Embryonic facial prominence (tissue), 1 donor: Measurements from ENCODE around the gene NDUFAF7.
"Not testable (repeated sequence)": the region's sequence is repeated elsewhere in the genome, so short reads cannot be mapped to it uniquely, and the experiment has no call there.

Experiments
- DNase-seq: peaks from one replicate; pipeline ENCODE4 v3.0.0-alpha.2; 2016; ENCODE audit errors: extremely low spot score

Gene NDUFAF7

GRCh38 chr2:37231241-37232130, at the start of gene NDUFAF7, which contains the start of gene CEBPZ:
Gene NDUFAF7, plus strand, starts transcription at chr2:37231658. Its CDS starts 48 bp downstream, at chr2:37231706.
Gene CEBPZ, minus strand, starts transcription at chr2:37231596. Its CDS starts 29 bp downstream, at chr2:37231567.
- DNase-seq: peak; percentile 87

GRCh38 chr2:37181726-37182684, 49.5 kb upstream of the NDUFAF7 start:
- DNase-seq: no peak

DNA sequence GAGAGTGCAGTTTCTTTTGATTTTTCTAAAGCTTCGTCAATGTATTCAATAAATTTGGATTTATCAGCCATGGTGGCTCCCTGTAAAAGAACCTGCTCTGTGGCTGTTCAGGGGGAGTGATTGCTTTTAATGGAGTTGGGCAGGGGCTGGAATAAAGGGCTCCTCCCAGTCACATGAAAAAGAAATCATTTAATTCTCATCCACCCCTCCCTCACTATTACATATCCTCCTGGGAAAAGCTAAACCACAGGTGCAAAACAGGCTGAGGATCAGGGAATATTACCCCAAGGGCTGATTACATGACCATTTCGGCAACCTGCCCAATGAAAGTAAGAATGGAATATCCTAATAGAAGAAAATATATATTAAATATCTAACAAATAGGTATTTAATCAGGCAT, 42.9 kb upstream of the NDUFAF7 start, which contains the start of gene SULT6B1:
SULT6B1 (minus strand) TSS at position 101 of the 400 bp plus-strand sequence; CDS start at position 71, 30 bp downstream.
- DNase-seq: no peak

DNA sequence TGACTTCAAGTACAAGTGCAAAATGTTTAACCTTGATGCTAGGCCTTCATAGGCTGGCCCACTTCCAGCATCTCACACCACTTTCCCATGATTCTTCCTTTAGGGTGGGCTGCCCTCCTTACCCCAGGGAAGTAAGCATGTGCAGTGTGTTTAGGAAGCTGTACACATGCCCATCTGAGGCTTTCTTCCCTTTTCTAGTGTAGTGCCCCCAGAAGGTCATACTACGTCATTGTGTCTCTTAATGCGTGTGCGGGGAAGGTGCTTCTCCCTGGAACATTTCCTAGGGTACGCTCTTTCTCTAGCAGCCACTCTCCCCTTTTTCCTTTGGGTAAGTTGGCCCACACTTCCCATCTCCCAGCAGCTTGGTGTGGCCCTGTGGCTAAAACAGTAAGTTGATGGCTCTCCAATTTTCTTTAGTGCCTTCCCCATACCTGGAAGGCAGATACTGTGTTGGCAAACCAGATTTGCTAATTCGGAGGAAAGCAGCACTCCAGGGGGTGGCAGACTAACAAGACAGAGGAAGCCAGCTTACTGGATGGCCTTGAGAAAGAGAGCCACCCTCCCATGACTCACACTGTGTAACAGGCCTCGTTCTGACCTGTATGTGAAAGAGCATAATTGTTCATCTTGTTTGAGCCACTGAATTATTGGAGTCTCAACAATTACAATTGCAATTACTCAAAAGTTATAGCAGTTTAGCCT, 41.9 kb upstream of the NDUFAF7 start:
- no peak for DNase-seq

DNA sequence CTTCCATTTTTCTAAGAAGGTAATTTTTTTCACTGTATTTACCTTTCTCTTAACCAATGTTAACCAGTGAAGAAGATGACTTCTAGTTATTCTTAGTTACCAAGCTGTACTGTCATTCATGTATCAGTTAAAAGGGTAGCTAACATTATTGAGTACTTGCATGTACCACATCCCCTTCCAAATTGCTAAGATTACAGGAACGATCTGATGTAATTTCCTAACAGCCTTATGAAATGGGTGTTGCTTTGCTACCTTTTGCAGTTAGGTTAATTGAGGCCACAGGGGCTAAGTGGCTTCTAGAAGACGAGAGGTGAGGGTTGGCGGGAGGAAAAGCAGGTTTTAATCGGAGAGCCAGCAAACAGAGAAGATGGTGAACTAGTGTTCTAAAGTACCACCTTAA, 41.2 kb upstream of the NDUFAF7 start:
- no peak for DNase-seq

- DNase-seq: no peak
These were observed 40.2 kb upstream of the NDUFAF7 start for GRCh38 chr2:37191253-37191652.

- DNase-seq: no peak
These were observed 39.7 kb upstream of the NDUFAF7 start for GRCh38 chr2:37191747-37192146.

GRCh38 chr2:37192551-37192950, 38.9 kb upstream of the NDUFAF7 start:
- no peak for DNase-seq

GRCh38 chr2:37195862-37196319, 35.6 kb upstream of the NDUFAF7 start:
- DNase-seq: not testable (repeated sequence)

- peak; percentile 73 for DNase-seq
These were observed 34.9 kb upstream of the NDUFAF7 start, which contains the start of gene CEBPZOS for GRCh38 chr2:37196320-37197195. Gene CEBPZOS, plus strand, starts transcription at chr2:37196496. Its CDS starts 3,209 bp downstream, at chr2:37199705.

DNA sequence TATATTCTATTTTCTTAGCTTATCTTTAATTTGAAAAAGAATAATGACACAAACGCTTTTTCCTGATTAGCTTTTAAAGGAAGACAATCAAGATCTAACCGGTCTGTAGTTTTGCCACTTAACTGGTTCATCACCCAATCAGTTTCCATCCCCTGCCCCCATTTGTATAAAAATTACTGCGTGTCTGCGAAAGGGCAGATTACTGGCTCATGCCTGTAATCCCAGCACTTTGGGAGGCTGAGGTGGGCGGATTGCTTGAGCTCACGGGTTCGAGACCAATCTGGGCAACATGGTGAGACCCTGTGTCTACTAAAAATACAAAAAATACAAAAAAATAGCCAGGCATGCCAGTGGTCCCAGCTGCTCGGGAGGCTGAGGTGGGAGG, 32.8 kb upstream of the NDUFAF7 start:
- no peak for DNase-seq

DNA sequence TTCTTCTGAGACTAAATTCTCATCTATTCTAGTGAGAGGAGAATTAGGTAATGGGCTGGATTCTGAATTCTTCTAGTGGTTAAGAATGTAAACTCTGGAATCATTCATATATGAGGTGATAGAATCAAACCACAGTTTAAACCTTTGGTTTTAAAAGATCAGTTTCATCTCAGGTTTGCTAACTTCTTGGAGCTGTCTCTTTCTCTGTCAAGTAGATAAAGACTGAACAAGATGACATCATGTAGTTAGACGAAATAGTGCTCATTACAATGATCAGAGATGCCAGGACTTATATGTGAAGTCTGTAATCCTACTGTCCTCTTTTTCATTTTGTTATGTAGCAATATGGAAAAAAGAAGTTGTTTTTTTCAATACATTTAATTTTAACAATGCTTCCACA, 30.2 kb upstream of the NDUFAF7 start:
- DNase-seq: no peak

DNA sequence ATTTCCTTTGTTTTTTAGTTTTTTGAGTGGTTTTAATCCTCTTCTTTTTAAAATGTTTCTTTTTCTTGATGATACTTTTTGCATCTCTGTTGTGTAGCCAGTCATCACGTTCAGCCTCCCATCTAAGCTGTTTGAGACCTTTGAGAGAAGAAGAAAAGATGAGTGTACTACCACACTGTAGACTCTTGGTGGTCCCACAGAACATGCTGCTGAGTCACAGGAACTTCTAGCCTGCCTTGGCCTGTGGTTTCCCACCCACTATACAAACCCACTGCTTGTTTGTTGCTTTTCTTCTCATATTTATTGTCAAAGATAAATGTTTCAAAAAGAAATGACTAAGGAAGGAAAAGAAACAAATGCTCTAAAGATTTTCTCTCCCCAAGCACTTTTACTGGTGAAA, 29.7 kb upstream of the NDUFAF7 start:
- no peak for DNase-seq

GRCh38 chr2:37203708-37204107, 27.8 kb upstream of the NDUFAF7 start:
- no peak for DNase-seq

GRCh38 chr2:37205071-37205661, 26.3 kb upstream of the NDUFAF7 start:
- DNase-seq: not testable (repeated sequence)

DNA sequence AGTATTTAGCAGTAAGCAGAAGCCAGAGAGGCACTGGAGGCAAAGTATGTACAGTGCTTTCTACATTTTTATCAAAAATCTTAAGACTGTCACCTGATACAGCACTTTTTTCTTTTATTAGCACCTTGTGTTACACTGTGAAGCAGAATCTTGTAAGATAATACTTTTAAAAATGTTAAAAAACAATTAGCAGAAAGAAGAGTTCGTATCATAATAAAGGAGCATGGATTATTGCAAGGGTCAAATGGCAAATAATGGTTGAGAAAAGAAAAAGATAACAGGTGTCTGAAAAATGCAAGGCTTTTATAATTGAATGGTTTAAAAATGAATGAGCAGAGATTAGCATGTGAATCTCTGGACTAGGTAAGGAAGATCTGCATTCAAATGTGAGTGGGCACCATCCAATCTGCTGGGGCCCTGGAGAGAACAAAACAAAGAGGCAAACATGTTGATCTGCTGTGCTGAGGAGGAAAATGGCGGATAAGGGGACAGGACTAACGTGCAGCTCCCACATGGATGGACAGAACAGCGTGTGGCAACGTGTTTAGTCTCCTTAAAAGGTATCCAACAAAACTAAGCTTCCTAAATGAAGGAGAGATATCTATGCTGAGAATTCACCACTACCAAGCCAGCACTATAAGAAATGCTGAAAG, 25.6 kb upstream of the NDUFAF7 start:
- DNase-seq: no peak

- not testable (repeated sequence) for DNase-seq
These were observed 24.7 kb upstream of the NDUFAF7 start for GRCh38 chr2:37206760-37207159.

DNA sequence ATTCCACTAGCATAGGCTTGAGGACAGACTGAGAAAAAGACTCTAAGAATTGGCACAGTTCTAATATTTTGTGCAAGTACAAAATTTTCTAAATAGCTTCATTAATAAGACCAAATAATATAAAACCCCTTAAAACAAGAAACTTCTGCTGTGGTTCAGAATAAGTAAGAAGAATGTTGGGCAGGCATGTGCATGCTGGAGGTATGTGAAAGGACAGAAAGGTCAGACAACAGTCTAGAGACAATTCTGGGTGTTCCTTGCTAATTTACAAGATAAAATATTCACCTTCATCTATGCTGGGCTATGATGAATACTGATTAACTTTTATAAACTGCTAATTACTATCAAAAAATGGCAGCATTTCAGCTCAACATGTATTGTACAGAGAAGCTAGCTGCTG, 20.2 kb upstream of the NDUFAF7 start:
- no peak for DNase-seq

GRCh38 chr2:37211939-37212338, 19.5 kb upstream of the NDUFAF7 start:
- no peak for DNase-seq
